GM19025 (cell line): ENCODE results near the gene RNF186.

ENCODE experiments used
- ATAC-seq: cut with Tn5 transposase; IDR thresholded peaks from one replicate; pipeline ENCODE4 v1.9.1; 2021; ENCODE audit warnings: mild to moderate bottlenecking, low read depth, moderate library complexity; ENCODE audit not compliant: unreplicated experiment

RNF186 gene

GRCh38 chr1:19769211-19769932, 45.7 kb downstream of the RNF186 start:
- ATAC-seq: no peak

GRCh38 chr1:19768353-19769210, 46.5 kb downstream of the RNF186 start:
- no peak for ATAC-seq

- ATAC-seq: no peak
Measured at GRCh38 chr1:19765623-19766022, 49.5 kb downstream of the RNF186 start.

- ATAC-seq: no peak
Measured at GRCh38 chr1:19764848-19765247, 50.2 kb downstream of the RNF186 start.
